HG03457 (cell line): ENCODE results near the gene FAM90A26.
"Not testable (repeated sequence)": the region's sequence is repeated elsewhere in the genome, so short reads cannot be mapped to it uniquely, and the experiment has no call there.

Experiments used
- ATAC-seq: cut with Tn5 transposase; IDR thresholded peaks from one replicate; pipeline ENCODE4 v1.9.1; 2021; ENCODE audit warnings: moderate number of reproducible peaks; ENCODE audit not compliant: unreplicated experiment

Gene FAM90A26, protein sequence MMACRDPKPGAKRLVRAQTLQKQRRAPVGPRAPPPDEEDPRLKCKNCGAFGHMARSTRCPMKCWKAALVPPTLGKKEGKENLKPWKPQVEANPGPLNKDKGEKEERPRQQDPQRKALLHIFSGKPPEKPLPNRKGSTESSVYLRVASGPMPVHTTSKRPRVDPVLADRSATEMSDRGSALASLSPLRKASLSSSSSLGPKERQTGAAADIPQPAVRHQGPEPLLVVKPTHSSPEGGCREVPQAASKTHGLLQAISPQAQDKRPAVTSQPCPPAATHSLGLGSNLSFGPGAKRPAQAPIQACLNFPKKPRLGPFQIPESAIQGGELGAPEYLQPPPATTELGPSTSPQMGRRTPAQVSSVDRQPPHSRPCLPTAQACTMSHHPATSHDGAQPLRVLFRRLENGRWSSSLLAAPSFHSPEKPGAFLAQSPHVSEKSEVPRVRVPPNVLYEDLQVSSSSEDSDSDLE

DNA sequence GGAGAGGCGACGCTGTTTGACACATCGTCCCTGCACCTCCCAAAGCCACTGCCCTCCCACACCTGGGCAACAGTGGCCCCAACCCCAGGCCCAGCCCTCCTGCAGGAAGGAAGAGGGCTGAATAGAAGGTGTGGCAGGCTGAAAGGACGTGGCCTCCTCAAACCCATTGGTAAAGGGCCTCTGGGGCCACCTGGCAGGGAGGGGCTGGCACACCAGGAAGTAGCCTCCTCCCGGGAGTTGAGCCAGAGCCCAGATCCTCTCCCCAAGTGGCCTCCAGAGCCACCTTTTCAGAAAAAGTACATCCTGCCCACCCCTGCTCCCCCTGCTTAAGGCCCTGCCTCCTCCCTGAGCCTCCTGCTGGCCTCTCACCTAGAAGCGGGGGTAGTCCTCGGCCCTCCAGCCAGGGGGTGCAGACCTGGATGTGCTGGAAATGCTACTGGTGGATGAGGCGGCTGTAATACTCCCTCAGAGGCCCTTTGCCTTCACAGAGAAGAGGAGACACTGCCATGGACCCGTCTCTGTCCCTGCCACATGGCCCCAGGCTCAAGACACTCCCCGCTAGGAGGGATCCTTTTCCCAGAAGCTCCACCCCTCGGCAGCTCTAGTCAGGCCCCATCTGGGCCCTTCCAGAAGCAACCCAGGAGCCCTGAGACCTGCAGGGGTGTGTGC lies at the start of gene FAM90A26:
Gene FAM90A26, plus strand, starts transcription at position 619 of the 669 bp plus-strand sequence. CDS start 2,764 bp downstream, outside the sequence.
- ATAC-seq, result not testable (repeated sequence)

DNA sequence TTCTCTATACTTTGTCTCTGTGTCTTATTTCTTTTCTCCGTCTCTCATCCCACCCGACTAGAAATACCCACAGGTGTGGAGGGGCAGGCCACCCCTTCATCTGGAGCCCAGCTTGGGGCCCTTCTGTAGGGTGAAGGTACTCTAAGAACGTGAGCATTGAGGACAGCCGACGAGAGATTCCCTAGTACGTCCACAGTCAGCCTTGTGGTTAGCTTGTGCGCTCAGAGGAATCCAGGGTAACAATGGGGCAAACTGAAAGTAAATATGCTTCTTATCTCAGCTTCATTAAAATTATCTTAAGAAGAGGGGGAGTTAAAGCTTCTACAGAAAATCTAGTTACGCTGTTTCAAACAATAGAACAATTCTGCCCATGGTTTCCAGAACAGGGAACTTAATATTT lies 47.5 kb upstream of the FAM90A26 start:
- ATAC-seq, result not testable (repeated sequence)

DNA sequence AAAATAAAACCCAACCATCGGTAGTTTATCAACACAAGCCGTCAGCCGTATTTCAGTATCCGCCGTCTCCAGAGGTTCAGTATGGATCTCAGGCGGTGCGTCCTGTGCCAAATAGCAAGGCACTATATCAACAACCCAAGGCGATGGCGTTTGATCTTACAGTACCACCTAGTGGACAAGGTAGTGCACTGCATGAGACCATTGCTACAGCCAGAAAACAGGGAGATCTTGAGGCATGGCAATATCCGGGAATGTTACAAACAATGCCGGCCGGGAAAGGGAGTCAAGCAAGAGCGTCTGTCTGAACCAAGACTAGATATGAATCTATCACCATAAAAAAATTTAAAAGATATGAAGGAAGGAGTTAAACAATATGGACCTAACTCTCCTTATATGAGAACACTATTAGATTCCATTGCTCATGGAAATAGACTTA lies 46.6 kb upstream of the FAM90A26 start:
- ATAC-seq, result not testable (repeated sequence)

DNA sequence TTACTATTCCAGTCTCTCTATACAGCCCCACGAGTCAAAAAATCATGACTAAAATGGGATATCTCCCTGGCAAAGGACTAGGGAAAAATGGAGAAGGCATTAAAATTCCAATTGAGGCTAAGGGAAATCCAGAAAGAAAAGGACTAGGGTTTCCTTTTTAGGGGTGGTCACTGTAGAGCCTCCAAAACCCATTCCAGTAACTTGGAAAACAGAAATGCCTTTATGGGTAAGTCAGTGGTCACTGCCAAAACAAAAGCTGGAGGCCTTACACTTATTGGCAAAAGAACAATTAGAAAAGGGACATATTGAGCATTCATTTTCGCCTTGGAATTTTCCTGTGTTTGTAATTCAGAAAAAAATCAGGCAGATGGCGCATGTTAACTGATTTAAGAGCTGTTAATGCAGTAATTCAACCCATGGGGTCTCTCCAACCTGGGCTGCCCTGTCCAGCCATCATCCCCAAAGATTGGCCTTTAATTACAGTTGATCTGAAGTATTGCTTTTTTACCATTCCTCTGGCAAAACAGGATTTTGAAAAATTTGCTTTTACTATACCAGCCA lies 44.5 kb upstream of the FAM90A26 start:
- not testable (repeated sequence) for ATAC-seq

DNA sequence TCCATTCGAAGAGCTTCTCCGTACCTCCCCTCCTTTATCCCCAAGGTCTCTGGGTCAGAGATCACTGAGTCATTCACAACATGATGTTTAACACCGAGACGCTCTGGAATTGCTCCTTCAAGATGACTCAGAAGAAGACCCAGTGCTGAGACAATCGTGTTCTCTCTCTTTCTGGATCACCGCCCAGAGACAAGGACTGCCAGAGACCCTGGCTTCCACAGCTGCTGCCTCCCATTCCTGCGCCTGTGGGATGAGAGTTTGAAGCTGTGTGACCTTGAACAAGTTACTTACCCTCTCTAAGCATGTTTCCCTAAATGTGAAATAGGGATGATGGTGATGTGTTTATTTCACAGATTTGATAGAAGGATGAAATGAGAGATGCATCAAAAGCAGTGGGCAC lies 38.8 kb upstream of the FAM90A26 start:
- ATAC-seq, result not testable (repeated sequence)

DNA sequence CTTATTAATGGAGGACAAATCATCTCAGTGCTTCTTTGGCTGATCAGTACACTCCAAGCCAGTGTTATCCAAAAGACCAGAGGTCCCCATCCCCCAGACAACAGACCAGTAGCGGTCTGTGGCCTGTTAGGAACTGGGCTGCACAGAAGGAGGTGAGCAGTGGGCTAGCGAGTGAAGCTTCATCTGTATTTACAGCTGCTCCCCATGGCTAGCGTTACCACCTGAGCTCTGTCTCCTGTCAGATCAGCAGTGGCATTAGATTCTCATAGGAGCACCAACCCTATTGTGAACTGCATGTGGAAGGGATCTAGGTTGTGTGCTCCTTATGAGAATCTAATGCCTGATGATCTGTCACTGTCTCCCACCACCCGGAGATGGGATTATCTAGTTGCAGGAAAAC lies 37.4 kb upstream of the FAM90A26 start:
- ATAC-seq, result not testable (repeated sequence)

DNA sequence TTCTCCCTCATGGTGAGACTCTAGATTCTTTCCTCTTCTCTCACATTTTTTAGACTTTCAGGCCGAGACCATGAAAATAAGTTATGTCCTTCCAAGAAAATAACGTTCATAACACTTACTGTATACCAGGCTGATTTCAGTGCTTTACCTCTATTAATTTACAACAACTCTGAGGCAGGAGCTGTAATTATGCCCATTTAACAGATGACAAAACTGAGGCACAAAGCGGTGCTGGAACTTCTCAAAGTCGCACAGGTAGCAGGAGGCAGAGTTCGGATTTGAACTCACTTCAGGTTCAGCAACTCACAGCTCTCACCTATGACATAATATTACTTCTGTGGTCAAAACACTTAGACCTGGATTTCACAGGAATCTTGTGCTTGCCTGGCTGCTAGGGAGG lies 36.2 kb upstream of the FAM90A26 start:
- not testable (repeated sequence) for ATAC-seq

DNA sequence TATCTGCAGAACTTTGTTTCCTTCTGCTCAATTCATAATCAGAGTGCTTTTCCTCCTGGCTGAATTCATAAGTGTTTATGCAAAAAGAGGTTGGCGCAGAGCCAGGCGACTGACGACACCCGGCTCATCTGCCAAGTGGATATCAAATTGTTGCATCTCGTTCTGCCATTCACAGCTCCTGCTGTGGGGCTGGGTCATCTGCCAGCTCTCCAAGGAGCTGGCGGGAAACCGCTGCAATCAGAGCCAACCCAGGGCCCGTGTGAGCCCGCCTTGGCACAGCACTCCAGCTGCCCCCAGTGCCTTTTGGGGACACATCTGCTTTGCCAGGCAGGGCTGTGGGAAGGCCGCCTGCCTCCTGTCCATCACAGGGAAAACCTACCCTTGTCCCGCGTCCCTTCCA lies 35.7 kb upstream of the FAM90A26 start:
- not testable (repeated sequence) for ATAC-seq

DNA sequence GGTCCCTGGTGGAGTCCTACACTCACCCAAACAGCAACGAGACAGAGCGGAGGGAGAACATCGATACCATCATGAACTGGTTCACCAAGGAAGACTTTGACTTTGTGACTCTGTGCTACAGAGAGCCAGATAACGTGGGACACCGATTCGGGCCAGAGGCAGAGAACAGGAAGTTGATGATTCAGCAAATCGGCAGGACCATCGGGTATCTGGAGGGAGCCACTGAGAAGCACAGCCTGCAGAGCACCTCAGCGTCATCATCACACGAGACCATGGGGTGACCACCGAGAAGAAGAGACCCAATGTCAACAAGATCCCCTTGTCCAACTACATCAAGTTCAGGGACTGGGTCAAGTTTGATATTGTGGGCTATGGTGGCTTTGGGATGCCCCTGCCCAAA lies 29.2 kb upstream of the FAM90A26 start:
- ATAC-seq, result not testable (repeated sequence)

DNA sequence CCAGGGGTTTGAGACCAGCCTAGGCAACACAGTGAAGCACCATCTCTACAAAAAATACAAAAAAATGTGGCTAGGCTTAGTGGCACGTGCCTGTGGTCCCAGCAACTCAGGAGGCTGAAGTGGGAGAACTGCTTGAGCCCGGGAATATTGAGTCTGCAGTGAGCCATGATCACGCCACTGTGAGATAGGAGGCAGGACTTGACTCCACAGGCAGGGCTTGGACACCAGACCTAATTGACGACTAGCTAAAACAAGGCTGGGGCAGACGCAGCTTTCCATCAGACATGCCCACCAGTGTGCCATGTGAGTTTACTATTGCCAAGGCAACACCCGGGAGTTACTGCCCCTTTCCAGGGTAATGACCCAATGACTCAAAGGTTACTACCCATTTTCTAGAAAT lies 27.4 kb upstream of the FAM90A26 start:
- not testable (repeated sequence) for ATAC-seq

DNA sequence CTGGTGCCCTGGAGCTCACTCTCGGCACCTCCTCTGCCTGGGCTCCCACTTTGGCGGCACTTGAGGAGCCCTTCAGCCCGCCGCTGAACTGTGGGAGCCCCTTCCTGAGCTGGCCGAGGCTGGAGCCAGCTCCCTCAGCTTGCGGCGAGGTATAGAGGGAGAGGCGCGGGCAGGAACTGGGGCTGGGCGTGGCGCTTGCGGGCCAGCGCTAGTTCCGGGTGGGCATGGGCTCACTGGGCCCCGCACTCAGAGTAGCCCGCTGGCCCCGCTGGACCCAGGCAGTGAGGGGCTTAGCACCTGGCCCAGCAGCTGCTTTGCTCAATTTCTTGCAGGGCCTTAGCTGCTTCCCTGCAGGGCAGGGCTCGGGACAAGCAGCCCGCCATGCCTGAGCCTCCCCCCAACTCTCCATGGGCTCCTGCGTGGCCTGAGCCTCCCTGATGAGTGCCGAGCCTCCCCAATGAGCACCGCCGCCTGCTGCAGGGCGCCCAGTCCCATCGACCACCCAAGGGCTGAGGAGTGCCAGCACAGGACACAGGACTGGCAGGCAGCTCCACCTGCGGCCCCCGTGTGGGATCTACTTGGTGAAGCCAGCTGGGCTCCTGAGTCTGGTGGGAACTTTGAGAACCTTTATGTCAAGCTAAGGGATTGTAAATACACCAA lies 26.7 kb upstream of the FAM90A26 start:
- ATAC-seq, result no peak

DNA sequence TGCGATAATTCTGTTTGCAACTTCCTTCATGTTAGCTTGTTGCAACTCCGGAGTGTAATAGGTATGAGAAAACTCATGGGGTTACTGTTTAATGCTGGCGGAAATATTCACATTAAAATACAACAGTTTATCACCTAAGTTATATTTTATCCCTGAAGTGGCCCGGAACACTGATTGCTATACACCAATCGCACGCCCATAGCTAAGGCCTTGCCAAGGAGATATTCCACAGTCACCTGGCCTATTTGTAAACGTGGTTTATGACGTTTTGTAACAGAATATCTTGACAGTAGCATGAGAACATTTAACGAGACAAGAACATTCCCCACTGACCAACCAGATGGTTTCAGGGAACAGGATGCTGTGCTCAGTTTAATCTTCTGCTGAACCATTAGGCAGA lies 23.2 kb upstream of the FAM90A26 start:
- ATAC-seq, result no peak

DNA sequence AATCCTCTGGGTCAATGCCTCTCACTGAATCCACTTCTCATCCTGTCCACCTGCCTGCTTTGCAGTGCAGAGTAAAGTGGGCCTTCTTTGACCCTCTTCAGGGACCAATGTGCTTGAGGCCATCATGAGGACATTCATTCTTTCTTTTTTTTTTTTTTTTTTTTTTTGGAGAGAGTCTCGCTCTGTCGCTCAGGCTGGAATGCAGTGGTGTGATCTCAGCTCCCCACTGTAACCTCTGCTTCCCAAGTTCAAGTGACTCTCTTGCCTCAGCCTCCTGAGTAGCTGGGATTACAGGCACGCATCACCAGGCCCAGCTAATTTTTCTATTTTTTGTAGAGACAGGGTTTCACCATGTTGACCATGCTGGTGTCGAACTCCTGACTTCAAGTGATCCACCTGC lies 22.8 kb upstream of the FAM90A26 start:
- not testable (repeated sequence) for ATAC-seq

DNA sequence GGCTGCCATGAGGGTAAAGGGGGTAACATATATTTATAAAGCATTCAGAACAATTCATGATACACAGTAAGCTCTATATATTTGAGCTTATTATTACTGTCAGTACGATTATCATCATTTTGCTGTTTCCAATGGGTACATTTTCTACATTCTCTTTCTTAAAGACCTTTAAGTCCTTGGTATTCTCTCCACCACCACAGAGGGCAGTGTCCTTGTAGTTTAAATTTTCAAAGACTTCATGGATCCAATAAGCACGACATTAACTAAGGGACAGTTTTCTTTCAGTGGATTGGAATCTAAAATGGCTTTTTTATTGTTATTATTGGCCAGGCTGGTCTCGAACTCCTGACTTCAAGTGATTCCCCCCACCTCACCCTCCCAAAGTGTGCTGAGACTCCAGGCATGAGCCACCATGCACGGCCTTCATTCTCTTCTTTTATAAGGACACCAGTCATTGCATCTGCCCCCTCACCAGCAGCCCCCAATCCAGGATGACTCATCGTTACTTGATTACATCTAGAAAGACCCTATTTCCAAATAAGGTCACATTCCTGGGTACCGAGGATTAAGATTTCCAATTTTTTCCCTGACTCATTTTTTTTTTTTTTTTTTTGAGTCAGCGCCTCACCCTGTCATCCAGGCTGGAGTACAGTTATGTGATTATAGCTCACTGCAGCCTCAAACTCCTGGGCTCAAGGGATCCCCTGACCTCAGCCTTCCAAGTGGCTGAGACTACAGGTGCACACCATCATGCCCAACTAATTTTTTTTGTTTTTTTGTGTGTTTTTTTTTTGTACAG lies 21.4 kb upstream of the FAM90A26 start:
- ATAC-seq, result not testable (repeated sequence)

DNA sequence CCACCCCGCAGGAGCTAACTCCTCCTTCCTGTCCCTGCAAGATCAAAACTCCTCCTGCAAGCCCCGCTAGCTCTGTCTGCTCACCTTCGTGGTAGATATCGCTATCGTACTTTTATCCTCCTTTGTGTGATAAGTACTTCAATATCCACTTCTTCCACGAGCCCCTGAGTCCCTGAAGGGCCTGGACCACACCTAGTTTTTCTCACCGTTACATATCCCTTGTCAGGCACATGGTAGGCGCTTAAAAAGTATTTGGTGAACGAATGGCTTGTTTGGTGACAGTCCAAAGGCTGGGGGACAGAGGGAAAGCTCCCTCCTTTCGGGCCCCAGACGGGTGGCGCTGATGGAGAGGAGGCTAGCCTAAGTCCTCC lies 18.4 kb upstream of the FAM90A26 start:
- ATAC-seq, result not testable (repeated sequence)

DNA sequence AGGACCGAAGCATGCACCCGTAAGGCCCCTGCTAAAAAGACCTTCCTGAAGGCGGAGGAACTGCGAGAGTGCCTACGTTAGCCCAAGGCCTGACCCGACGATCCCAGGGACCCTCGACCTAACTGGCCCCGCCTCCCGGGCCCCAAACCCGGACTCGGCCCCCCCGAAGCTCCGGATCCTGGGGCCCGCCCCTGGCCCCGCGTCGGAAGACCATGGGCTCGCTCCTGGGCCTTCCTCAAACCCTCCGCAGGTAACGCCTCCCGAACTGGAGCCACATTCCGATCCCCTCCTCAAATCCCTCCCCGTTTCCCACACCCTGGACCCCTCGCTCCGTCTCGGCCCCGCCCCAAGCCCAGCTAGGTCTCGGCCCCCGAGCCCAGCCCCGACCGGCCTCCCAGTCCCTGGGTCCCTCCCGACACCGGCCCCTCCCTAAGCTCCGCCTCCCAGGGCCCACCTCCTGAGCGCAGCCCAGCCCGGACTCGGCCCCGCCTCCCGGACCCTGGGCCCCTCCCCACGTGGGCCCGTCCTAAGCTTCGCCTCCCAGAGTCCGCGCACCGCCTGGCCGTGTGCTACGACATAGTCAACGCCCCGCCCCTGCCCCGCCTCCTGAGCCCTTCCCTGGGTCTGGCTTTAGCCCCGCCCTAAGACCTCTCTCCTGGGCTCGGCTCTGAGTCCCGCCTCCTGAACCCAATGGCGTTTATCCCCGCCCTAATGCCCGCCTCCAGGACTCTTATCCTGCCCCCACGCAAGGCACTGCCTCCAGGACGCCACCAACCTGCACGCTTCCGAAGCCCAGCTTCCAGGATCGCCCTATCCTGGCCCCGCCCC lies 17.8 kb upstream of the FAM90A26 start:
- peak; percentile 52 for ATAC-seq

DNA sequence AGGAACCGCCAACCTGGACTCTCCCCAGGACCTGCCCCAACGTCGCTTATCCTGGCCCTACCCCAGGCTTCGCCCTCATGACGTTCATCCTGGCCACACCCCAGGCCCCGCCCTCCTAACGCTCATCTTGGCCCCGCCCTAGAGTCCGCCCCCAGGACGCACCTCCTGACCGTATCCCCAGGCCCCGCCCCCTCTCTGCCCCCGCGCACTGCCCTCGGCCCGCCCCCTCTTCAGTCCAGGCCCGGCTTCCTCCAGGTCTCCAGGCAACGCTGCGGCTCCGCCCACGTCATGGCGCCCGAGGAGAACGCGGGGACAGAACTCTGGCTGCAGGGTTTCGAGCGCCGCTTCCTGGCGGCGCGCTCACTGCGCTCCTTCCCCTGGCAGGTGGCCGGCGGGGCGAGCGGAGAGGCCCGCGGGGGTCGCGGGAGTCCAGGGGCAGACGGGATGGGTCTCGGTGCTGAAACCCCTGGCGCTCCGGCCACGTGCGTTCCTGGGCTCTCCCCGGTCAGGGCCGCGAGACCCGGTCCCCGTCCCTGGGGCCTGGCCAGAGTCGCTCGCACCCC lies 17.1 kb upstream of the FAM90A26 start:
- ATAC-seq, result peak; percentile 98

DNA sequence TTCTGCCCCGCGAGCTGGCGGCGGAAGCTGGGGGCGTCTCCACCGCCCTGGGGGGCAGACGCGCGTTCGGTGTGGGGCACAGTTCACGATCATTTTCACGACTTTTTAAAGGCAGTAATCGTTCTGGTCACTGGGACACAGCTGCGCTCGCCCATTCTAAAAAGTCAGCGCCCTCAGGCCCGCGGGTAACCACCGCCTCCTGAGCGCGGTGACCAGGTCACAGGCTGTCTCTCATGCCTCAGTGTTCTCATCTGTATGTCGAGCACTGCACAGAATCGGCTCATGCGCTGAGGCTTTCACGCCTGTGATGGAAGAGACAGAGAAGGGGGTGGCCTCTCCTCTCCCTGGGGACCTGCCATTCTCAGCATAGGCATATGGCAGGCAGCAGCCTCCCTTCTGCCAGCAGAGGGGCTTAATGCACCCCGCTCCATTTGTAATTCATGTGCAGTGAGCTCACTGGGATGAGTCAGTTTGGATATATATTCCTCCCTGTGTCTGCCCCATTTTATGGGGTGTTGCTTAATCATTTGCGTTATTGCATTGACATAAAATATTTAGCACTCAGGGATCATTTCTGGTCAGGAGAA lies 16.5 kb upstream of the FAM90A26 start:
- not testable (repeated sequence) for ATAC-seq
